SK-N-SH treated with all-trans-retinoic acid at 6 μM for 48 hours (cell line): ENCODE measurements around the gene RASD1.

Source experiments
- ATAC-seq: fragments of 200-7000 bp; cut with Tn5 transposase; 3 replicates; pipeline ENCODE4 v1.9.1; 2020; ENCODE audit warnings: mild to moderate bottlenecking, moderate library complexity
- ARNTL ChIP-seq: fragments of 450-650 bp; formaldehyde crosslinking; IDR thresholded peaks from 2 replicates; pipeline ENCODE4 v1.5.0; 2020; ENCODE audit warnings: low read depth, mild to moderate bottlenecking, moderate library complexity, borderline replicate concordance
- BACH2 ChIP-seq: fragments of 250-450 bp; sonication (Bioruptor Pico); IDR thresholded peaks from 2 replicates; pipeline ENCODE4 v1.9.0; 2021; ENCODE audit warnings: mild to moderate bottlenecking, borderline replicate concordance
- CREB5 ChIP-seq: fragments of 250-450 bp; sonication (Bioruptor Pico); IDR thresholded peaks from 2 replicates; pipeline ENCODE4 v1.5.1; 2020; ENCODE audit warnings: low read depth, mild to moderate bottlenecking, moderate library complexity
- CSDC2 ChIP-seq: fragments of 250-450 bp; sonication (Bioruptor Pico); IDR thresholded peaks from 2 replicates; pipeline ENCODE4 v1.5.0; 2020; ENCODE audit warnings: mild to moderate bottlenecking, moderate library complexity
- CSRNP3 ChIP-seq: fragments of 250-450 bp; sonication (Bioruptor Pico); IDR thresholded peaks from 2 replicates; pipeline ENCODE4 v1.5.1; 2021; ENCODE audit warnings: mild to moderate bottlenecking, moderate library complexity
- ESRRG ChIP-seq: fragments of 250-450 bp; sonication (Bioruptor Pico); IDR thresholded peaks from 2 replicates; pipeline ENCODE4 v1.6.1; 2021; ENCODE audit warnings: mild to moderate bottlenecking
- ISL1 ChIP-seq: fragments of 250-450 bp; sonication (Bioruptor Pico); IDR thresholded peaks from 2 replicates; pipeline ENCODE4 v2.1.2; 2022; ENCODE audit warnings: mild to moderate bottlenecking, moderate library complexity
- OSR1 ChIP-seq: fragments of 250-450 bp; sonication (Bioruptor Pico); IDR thresholded peaks from 2 replicates; pipeline ENCODE4 v1.8.0; 2022; ENCODE audit warnings: moderate library complexity, mild to moderate bottlenecking, inconsistent platforms
- PATZ1 ChIP-seq: fragments of 250-450 bp; sonication (Bioruptor Pico); IDR thresholded peaks from 2 replicates; pipeline ENCODE4 v1.8.0; 2020; ENCODE audit warnings: mild to moderate bottlenecking, moderate library complexity, borderline replicate concordance
- POU6F1 ChIP-seq: fragments of 250-450 bp; sonication (Bioruptor Pico); IDR thresholded peaks from 2 replicates; pipeline ENCODE4 v1.8.0; 2021; ENCODE audit warnings: low read depth, mild to moderate bottlenecking, moderate library complexity, borderline replicate concordance
- PPARA ChIP-seq: fragments of 250-450 bp; sonication (Bioruptor Pico); IDR thresholded peaks from 2 replicates; pipeline ENCODE4 v1.5.0; 2020; ENCODE audit warnings: mild to moderate bottlenecking, borderline replicate concordance
- RARB ChIP-seq: fragments of 250-450 bp; sonication (Bioruptor Pico); IDR thresholded peaks from 2 replicates; pipeline ENCODE4 v1.8.0; 2021; ENCODE audit warnings: mild to moderate bottlenecking, moderate library complexity
- TCF4 ChIP-seq: fragments of 250-450 bp; sonication (Bioruptor Pico); IDR thresholded peaks from 2 replicates; pipeline ENCODE4 v1.8.0; 2021; ENCODE audit warnings: mild to moderate bottlenecking, moderate library complexity, borderline replicate concordance
- TOX ChIP-seq: fragments of 250-450 bp; sonication (Bioruptor Pico); IDR thresholded peaks from 2 replicates; pipeline ENCODE4 v1.8.0; 2021; ENCODE audit warnings: mild to moderate bottlenecking, moderate library complexity, borderline replicate concordance
- TSHZ2 ChIP-seq: fragments of 250-450 bp; sonication (Bioruptor Pico); IDR thresholded peaks from 2 replicates; pipeline ENCODE4 v1.5.0; 2020; ENCODE audit warnings: mild to moderate bottlenecking, moderate library complexity
- ZC3H10 ChIP-seq: fragments of 250-450 bp; sonication (Bioruptor Pico); IDR thresholded peaks from 2 replicates; pipeline ENCODE4 v1.5.1; 2021; ENCODE audit warnings: mild to moderate bottlenecking, moderate library complexity
- ZNF565 ChIP-seq: fragments of 450-650 bp; formaldehyde crosslinking; conservative IDR thresholded peaks from 2 replicates; pipeline ENCODE4 v1.5.0; 2020; ENCODE audit warnings: low read depth, mild to moderate bottlenecking, moderate library complexity
- ZNF70 ChIP-seq: fragments of 450-650 bp; formaldehyde crosslinking; IDR thresholded peaks from 2 replicates; pipeline ENCODE4 v1.5.0; 2020; ENCODE audit warnings: mild to moderate bottlenecking, moderate library complexity
- ZNF8 ChIP-seq: fragments of 450-650 bp; formaldehyde crosslinking; IDR thresholded peaks from 2 replicates; pipeline ENCODE4 v1.5.0; 2020; ENCODE audit warnings: mild to moderate bottlenecking, moderate library complexity

The RASD1 gene

GRCh38 chr17:17480593-17481148 is 15.5 kb downstream of the RASD1 start (continued):
- TF ChIP-seq RARB, result no peak

GRCh38 chr17:17479209-17479608 is 17.0 kb downstream of the RASD1 start:
- ATAC-seq, result no peak

GRCh38 chr17:17476865-17477467 is 19.2 kb downstream of the RASD1 start, which contains the start of gene MED9:
Gene MED9 (plus strand): TSS chr17:17477000. CDS start chr17:17477042, 42 bp downstream.
- TF ChIP-seq OSR1 (CRISPR knock-in tag) (no peak), CSRNP3 (CRISPR knock-in tag) (no peak), PPARA (CRISPR knock-in tag) (no peak), ZNF70 (CRISPR knock-in tag) (no peak), CREB5 (CRISPR knock-in tag) (no peak), RARB (no peak), POU6F1 (CRISPR knock-in tag) (no peak), TOX (CRISPR knock-in tag) (no peak), ZNF8 (CRISPR knock-in tag) (no peak), ZC3H10 (CRISPR knock-in tag) (no peak), CSDC2 (CRISPR knock-in tag) (no peak), ISL1 (CRISPR knock-in tag) (no peak), ZNF565 (CRISPR knock-in tag) (no peak), BACH2 (no peak), TSHZ2 (CRISPR knock-in tag) (no peak), ARNTL (no peak)
- peak; percentile 93 for ATAC-seq

More at GRCh38 chr17:17479209-17479608, 17.0 kb downstream of the RASD1 start:
- TF ChIP-seq CSDC2 (CRISPR knock-in tag) (no peak), ESRRG (CRISPR knock-in tag) (no peak), ZNF8 (CRISPR knock-in tag) (no peak)

GRCh38 chr17:17474341-17474740 is 21.9 kb downstream of the RASD1 start:
- ATAC-seq, result no peak
- TF ChIP-seq ZNF70 (CRISPR knock-in tag) (no peak), ARNTL (no peak), TCF4 (CRISPR knock-in tag) (no peak), POU6F1 (CRISPR knock-in tag) (no peak), PATZ1 (no peak), BACH2 (no peak), OSR1 (CRISPR knock-in tag) (no peak), PPARA (CRISPR knock-in tag) (no peak), CREB5 (CRISPR knock-in tag) (no peak)
